ENCODE measurements around the gene SLC22A4.

The SLC22A4 gene
- total RNA-seq: 0.72 to 0.87 reads per million in 2 experiments

- DNase-seq (ENCODE audit: low read depth): peak; percentile 30
Measured at GRCh38 chr5:132293992-132294727, at the start of gene SLC22A4. SLC22A4 (plus strand) TSS chr5:132294394; CDS start chr5:132294617, 223 bp downstream.

DNA sequence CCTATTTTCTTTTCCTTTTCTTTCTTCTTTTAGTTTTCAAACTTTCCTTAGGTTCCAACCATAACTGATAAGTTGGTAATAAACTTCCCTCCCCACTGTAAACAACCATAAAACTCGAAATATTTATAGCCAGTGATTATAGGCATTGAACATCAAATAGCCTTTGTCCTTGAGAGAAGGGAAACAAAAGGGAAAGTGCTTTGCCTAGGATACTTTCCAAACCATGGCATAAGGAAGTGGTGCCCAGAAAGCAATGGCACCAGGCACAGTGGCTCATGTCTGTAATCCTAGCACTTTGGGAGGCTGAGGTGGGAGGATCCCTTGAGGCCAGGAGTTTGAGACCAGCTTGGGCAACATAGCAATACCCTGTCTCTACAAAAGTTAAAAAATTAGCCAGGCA, 48.6 kb upstream of the SLC22A4 start:
- no peak for DNase-seq (ENCODE audit: low read depth)

DNA sequence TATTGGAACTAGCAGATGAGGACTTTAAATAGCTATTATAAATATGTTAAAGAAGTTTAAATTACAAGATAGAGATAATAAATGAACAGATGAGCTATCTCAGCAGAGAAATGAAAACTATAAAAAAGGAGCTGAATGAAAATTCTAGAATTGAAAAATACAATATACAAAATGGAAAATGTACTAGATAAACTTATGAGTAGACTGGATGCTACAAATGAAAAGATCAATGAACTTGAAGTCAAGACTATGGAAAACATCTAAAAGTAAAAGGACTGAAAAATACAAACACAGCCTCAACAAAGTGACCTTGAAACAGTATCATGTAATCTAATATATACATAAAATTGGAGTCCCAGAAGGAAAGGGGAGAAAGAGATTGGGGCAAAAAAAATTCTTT, 47.4 kb upstream of the SLC22A4 start:
- DNase-seq (ENCODE audit: low read depth): no peak

GRCh38 chr5:132250547-132250946, 43.6 kb upstream of the SLC22A4 start:
- DNase-seq (ENCODE audit: low read depth): no peak

GRCh38 chr5:132251220-132251725, 42.9 kb upstream of the SLC22A4 start:
- DNase-seq (ENCODE audit: low read depth): no peak

- no peak for DNase-seq (ENCODE audit: low read depth)
Measured at GRCh38 chr5:132253008-132253441, 41.2 kb upstream of the SLC22A4 start.

- DNase-seq (ENCODE audit: low read depth): no peak
Measured at GRCh38 chr5:132253452-132254320, 40.5 kb upstream of the SLC22A4 start.

DNA sequence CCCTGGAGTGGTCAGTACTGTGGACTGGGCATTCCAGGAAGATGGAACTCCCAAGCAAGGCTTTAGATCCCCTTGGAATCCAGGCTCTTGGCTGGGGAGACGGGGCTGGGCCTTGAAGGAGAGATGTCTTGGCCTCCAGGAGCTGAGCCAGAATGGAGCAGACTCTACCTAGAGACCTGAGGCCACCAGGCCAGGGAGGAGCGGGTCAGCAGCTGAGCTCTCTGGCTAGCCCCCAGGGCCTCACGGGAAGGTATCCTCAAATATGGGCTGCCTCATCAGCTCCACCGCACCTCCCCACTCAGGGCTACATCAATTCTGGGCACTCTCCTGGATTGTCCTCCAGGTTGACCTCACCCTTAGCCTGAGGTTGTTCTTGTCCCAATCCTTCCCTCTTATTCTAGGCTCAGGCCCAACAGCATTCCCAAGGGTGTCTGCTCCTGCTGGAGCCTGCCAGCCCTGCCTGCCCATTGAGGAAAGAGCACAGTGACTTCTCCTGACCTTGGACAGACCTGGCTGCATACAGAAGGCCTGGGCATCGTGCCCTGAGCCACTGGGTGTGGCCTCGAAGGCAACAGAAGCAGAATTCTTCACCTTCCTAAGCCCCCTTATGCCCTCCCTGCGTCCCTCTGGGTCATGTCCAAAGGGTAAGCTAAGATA, 39.7 kb upstream of the SLC22A4 start:
- no peak for DNase-seq (ENCODE audit: low read depth)

GRCh38 chr5:132256086-132256782, 38.0 kb upstream of the SLC22A4 start:
- DNase-seq (ENCODE audit: low read depth): no peak

DNA sequence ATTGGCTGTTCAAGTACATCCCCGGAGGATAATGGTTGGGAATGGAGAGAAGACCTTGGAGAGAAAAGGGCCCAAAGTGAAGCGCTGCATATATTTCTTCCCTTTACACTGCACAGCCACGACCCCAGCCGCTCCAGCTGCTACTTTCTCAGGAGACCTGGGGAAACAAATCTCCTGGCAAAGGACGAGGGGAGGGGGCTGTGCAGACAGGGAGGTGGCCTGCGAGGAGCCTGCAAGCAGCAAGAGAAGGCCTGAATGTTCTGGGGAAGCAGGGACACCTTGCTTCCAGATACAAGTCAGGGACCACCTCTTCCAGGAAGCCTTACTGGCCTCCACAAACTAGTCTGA, 37.4 kb upstream of the SLC22A4 start:
- no peak for DNase-seq (ENCODE audit: low read depth)

GRCh38 chr5:132257131-132258101, 36.8 kb upstream of the SLC22A4 start, which contains the start of gene PDLIM4:
PDLIM4 (plus strand) TSS chr5:132257696; CDS start chr5:132257735, 39 bp downstream.
- DNase-seq (ENCODE audit: low read depth): no peak

GRCh38 chr5:132258102-132259068, 35.8 kb upstream of the SLC22A4 start:
- DNase-seq (ENCODE audit: low read depth): no peak

DNA sequence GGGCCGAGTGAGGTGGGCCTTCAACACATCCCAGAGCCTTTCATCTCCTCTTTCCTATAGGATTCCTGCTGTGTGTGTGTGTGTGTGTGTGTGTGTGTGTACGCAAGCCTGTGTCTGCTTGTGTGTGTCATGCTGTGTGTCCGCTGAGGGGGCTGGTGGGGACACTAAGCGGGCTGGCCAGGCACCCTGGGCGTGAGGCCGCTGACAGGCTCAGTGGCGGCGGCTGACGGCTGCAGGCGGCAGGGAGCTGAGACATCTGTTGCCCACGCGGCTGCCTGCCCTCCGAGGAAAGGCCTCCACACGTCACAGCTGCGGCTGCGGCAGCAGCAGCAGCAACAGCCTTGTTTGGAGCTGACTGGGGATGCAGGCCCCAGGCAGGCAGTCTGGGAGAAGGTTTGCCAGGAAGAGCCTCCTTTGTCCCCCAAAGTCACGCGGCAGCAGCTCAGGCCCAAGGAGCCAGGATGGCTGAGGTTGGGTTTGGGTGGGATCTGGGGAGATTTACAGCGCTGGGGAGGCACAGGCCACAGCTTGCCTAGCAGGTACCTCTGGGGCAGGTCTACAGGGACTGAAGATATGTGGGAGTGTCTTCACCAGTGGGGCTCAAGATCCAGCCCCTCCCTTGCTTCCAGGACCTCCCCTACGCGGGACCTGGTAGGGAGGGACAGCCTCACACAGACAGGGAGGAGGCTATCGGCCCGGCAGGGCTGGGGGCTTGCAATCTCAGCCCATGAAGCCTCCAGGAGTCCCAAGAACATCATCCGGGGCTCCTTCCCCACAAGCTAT, 34.9 kb upstream of the SLC22A4 start:
- no peak for DNase-seq (ENCODE audit: low read depth)

- DNase-seq (ENCODE audit: low read depth): no peak
Measured at GRCh38 chr5:132260051-132260450, 34.1 kb upstream of the SLC22A4 start.

- no peak for DNase-seq (ENCODE audit: low read depth)
Measured at GRCh38 chr5:132260714-132261551, 33.3 kb upstream of the SLC22A4 start.

- DNase-seq (ENCODE audit: low read depth): no peak
Measured at GRCh38 chr5:132261881-132262845, 32.0 kb upstream of the SLC22A4 start.
